Measurements from ENCODE around the gene GATB.

Gene GATB

DNA sequence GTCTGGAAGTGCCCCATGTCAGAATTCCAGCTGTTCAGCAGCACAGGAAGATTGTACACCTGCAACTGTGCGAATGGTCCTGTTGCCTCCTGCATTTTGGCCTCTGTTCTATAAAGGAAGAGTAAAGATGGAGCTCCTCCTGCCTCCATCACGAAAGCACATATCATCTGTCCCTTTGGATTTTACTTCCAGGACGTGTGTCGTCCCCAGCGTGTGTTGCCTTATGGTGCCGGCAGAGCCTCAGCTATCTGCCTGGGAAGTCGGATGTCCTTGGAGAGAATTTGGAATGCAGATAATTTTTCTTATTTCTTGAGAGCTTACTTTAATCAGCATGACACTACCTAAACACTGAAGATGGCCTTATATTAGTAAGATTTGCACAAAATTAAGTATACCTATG, 97.7 kb downstream of the GATB start:
- Histone ChIP-seq H3K4me3 (IDR thresholded peaks at IDR 0.05; ENCODE audit: insufficient read depth, low read depth, low read length) (no peak overlapping the region), H3K27me3 (ENCODE audit: insufficient read depth, low read depth) (no peaks in the 10 kb centered on the region), H3K4me2 (no peak overlapping the region), H3K27ac (no peak overlapping the region), H3K4me1 (ENCODE audit: low read depth, poor library complexity, severe bottlenecking) (no peaks in the 10 kb centered on the region), H2AFZ (ENCODE audit: low read depth) (no peak overlapping the region), H4K20me1 (ENCODE audit: insufficient read depth) (no peaks in the 10 kb centered on the region), H3K79me2 (ENCODE audit: insufficient read depth, low read depth) (no peaks in the 10 kb centered on the region), H3K36me3 (ENCODE audit: insufficient read depth) (no peaks in the 10 kb centered on the region), H3K9ac (no peak overlapping the region)
- TF ChIP-seq, protein P1, sequence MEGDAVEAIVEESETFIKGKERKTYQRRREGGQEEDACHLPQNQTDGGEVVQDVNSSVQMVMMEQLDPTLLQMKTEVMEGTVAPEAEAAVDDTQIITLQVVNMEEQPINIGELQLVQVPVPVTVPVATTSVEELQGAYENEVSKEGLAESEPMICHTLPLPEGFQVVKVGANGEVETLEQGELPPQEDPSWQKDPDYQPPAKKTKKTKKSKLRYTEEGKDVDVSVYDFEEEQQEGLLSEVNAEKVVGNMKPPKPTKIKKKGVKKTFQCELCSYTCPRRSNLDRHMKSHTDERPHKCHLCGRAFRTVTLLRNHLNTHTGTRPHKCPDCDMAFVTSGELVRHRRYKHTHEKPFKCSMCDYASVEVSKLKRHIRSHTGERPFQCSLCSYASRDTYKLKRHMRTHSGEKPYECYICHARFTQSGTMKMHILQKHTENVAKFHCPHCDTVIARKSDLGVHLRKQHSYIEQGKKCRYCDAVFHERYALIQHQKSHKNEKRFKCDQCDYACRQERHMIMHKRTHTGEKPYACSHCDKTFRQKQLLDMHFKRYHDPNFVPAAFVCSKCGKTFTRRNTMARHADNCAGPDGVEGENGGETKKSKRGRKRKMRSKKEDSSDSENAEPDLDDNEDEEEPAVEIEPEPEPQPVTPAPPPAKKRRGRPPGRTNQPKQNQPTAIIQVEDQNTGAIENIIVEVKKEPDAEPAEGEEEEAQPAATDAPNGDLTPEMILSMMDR (conservative IDR thresholded peaks at IDR 0.05; ENCODE audit: low read depth, low read length) = no peak

DNA sequence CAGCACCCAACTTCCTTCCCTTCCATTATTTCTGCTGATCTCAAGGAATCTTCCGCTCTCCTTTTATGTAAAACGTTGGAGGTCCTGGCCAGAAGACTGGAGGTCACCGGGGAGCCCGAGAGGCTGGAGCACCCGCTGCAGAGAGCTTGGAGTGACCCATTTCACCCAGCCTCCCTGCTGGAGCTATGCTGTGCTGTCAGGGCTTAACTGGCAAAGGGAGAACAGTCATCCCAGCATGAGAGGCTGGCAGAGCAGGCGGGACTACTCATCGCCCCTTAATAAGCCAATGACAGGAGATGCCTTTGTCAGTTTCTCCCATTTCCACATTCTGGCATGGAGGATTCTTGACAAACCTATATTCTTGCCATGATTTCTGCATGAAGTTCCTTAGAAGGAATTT, 98.9 kb downstream of the GATB start:
- TF ChIP-seq, protein P1 (conservative IDR thresholded peaks at IDR 0.05; ENCODE audit: low read depth, low read length) = no peak
- H3K4me1 ChIP-seq (ENCODE audit: low read depth, poor library complexity, severe bottlenecking) = no peaks in the 10 kb centered on the region
- no peaks in the 10 kb centered on the region for H4K20me1 ChIP-seq (ENCODE audit: insufficient read depth)
- no peaks in the 10 kb centered on the region for H3K79me2 ChIP-seq (ENCODE audit: insufficient read depth, low read depth)
- no peak overlapping the region for H3K27ac ChIP-seq
- no peak overlapping the region for H3K9ac ChIP-seq
- no peak overlapping the region for H3K4me3 ChIP-seq (IDR thresholded peaks at IDR 0.05; ENCODE audit: insufficient read depth, low read depth, low read length)
- H3K36me3 ChIP-seq (ENCODE audit: insufficient read depth) = no peaks in the 10 kb centered on the region
- no peaks in the 10 kb centered on the region for H3K27me3 ChIP-seq (ENCODE audit: insufficient read depth, low read depth)
- H2AFZ ChIP-seq (ENCODE audit: low read depth) = no peak overlapping the region
- H3K4me2 ChIP-seq = no peak overlapping the region

DNA sequence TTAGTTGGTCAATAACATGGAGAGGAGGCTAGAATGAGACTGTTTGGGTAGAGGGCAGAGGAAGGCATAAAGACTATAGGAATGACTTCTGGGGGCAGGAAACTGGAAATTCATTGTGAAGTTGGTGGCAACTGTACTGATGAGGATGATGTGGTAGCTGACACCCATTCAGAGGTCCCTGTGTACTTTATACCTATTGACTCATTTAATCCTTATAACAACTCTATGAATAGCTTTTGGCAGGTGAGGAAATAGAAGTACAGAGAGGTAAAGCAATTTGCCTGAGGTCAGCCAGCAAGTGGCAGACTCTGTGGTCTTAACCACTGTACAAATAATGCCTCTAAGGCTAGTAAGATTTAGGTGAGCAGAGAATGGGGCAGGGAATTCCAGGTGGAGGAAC, 100.1 kb downstream of the GATB start:
- no peaks in the 10 kb centered on the region for H3K79me2 ChIP-seq (ENCODE audit: insufficient read depth, low read depth)
- H2AFZ ChIP-seq (ENCODE audit: low read depth) = no peak overlapping the region
- H3K9ac ChIP-seq = no peak overlapping the region
- H3K27me3 ChIP-seq (ENCODE audit: insufficient read depth, low read depth) = no peaks in the 10 kb centered on the region
- H3K36me3 ChIP-seq (ENCODE audit: insufficient read depth) = no peaks in the 10 kb centered on the region
- no peaks in the 10 kb centered on the region for H4K20me1 ChIP-seq (ENCODE audit: insufficient read depth)
- H3K27ac ChIP-seq = no peak overlapping the region
- no peak overlapping the region for H3K4me2 ChIP-seq
- H3K4me3 ChIP-seq (IDR thresholded peaks at IDR 0.05; ENCODE audit: insufficient read depth, low read depth, low read length) = no peak overlapping the region
- no peaks in the 10 kb centered on the region for H3K4me1 ChIP-seq (ENCODE audit: low read depth, poor library complexity, severe bottlenecking)
- TF ChIP-seq, protein P1 (conservative IDR thresholded peaks at IDR 0.05; ENCODE audit: low read depth, low read length) = no peak

DNA sequence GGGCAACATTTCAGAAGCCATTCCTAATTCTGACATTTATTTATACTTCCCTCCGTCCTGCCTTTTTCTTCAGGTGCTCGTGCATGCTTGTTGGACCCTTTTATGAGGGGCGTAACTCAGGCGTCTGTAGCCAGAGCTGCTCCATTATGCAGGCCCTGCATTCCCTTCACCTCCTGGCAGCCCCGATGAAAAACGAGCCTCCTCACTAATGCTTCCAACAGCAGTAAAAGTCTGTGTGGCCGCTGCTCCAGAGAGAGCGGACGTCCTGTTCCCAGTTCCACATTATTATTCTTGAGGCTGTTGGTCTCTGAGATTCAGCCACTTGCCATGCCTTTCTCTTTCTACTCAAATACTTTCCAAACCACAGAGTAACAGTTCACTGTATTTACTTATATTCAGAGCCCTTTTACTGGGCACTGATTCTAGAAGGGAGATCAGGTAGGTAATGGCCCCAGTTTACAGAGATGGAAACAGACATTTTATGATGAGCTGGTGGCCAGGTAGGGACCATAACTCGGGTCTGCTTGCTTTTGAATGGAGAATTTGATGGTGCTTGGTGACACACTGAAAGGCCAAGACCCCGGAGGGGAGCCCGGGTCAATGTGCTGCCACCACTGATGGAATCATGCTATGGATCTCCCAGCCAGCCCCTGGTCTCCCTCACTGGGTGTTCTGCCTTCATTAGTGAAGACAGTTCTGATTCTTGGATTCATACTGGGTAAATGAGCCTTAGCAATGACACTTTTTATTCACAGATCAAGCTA, 101.0 kb downstream of the GATB start:
- H3K27me3 ChIP-seq (ENCODE audit: insufficient read depth, low read depth) = no peaks in the 10 kb centered on the region
- no peaks in the 10 kb centered on the region for H3K79me2 ChIP-seq (ENCODE audit: insufficient read depth, low read depth)
- no peak overlapping the region for H3K9ac ChIP-seq
- H2AFZ ChIP-seq (ENCODE audit: low read depth) = no peak overlapping the region
- TF ChIP-seq, protein P1 (conservative IDR thresholded peaks at IDR 0.05; ENCODE audit: low read depth, low read length) = no peak
- H3K36me3 ChIP-seq (ENCODE audit: insufficient read depth) = no peaks in the 10 kb centered on the region
- H3K4me3 ChIP-seq (IDR thresholded peaks at IDR 0.05; ENCODE audit: insufficient read depth, low read depth, low read length) = no peak overlapping the region
- no peaks in the 10 kb centered on the region for H4K20me1 ChIP-seq (ENCODE audit: insufficient read depth)
- H3K4me2 ChIP-seq = no peak overlapping the region
- no peak overlapping the region for H3K27ac ChIP-seq
- H3K4me1 ChIP-seq (ENCODE audit: low read depth, poor library complexity, severe bottlenecking) = no peaks in the 10 kb centered on the region

Data from KMS-11 (cell line).